ENCODE data around the gene PSMB7. TPM values are rescaled to one million over a fixed set of nuclear protein-coding genes. Genes with fewer than 3 reads are reported as not detected.

The PSMB7 gene
- total RNA-seq, 2 donors from 2014 or later: 70.7 to 77.5 TPM

DNA sequence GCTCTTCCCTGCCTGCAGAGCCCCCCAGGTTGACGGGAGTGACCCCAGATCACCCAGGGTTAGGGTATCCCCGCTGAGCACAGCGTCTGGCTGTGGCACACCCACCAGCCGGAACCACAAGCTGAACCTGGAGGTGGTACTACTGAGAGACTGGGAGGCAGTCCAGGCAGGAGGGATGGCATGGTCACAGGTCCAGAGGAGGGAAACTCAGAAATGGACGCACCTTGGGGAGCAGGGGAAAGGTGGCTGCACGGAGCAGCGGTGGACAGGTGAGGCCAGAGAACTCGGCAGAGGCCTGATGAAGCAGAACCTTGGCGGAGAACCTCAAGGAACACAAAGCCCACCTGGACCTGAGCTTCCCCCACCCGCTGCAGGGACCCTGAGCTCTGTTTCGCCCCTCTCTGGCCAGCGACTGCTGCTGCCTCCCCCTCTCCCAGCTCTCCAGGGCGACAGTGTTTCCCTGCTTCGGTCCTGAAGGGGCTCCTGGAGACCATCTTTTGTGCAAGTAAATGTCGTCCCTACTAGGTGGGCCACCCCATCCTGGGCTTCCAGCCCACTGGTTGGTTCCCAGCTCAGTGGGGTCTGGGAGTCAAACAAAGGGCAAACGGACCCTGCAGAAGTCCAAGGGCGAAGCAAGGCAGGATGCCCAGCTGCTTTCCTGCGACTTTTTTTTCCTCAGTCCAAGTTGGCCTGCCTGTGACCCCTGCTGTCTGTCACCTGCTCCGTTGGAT lies 35.9 kb upstream of the PSMB7 start:
- no peaks in the 10 kb centered on the region for H3K4me1 Mint-ChIP-seq
- H3K27me3 Mint-ChIP-seq: peaks cover 45% of the 10 kb centered on the region
- H3K36me3 Mint-ChIP-seq (ENCODE audit: low read depth): no peaks in the 10 kb centered on the region
- H3K27ac Mint-ChIP-seq: no peak overlapping the region
- no peaks in the 10 kb centered on the region for H3K9me3 ChIP-seq (ENCODE audit: control insufficient read depth, low read length, poor library complexity, severe bottlenecking)
- DNase-seq: no peak
- ATAC-seq: no peak
- no peak overlapping the region for H3K4me3 Mint-ChIP-seq

DNA sequence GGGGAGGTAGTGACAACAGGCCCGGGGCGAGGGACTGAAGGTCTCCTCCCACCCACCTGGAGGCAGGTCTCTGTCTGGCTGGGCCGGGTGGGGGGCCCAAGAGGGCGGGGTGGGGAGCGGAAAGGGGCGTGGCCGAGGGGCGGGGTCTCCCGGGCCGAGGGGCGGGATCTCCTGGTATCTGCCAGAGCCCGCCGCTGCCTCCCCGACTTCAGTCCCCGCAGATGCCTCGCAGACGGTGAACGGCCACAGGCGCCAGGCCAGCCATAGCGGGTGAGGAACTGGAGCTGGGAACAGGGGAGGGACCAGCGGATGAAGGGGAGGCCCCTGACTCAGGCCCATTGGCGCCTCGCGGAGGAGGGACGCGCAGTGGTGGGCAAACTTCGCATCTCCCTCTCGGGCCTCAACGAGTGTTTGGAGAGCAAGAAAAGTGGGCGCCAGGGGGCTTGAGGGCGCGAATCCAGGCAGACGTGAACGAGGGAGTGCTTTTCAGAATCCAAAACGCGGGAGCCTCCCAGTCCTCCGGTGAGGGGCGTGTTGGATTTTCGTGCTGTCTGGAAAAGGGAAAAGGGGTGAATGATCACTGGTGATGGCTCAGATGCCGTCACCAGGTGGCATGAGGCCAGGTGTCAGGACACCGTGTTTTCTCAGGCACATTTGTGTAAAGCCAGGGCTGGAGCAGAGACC lies 35.1 kb upstream of the PSMB7 start, which contains the start of gene ADGRD2:
TSS of gene ADGRD2 (plus strand) at position 211 of the 684 bp plus-strand sequence. CDS start 1,216 bp downstream, outside the sequence.
- DNase-seq (no peak), ATAC-seq (no peak)
- H3K27me3 Mint-ChIP-seq: peaks cover 45% of the 10 kb centered on the region
- H3K9me3 ChIP-seq (ENCODE audit: control insufficient read depth, low read length, poor library complexity, severe bottlenecking): no peaks in the 10 kb centered on the region
- no peak within 1 kb of the TSS for H3K27ac Mint-ChIP-seq
- H3K4me3 Mint-ChIP-seq: no peak within 1 kb of the TSS
- H3K4me1 Mint-ChIP-seq: no peaks in the 10 kb centered on the region
- no peaks in the 10 kb centered on the region for H3K36me3 Mint-ChIP-seq (ENCODE audit: low read depth)

DNA sequence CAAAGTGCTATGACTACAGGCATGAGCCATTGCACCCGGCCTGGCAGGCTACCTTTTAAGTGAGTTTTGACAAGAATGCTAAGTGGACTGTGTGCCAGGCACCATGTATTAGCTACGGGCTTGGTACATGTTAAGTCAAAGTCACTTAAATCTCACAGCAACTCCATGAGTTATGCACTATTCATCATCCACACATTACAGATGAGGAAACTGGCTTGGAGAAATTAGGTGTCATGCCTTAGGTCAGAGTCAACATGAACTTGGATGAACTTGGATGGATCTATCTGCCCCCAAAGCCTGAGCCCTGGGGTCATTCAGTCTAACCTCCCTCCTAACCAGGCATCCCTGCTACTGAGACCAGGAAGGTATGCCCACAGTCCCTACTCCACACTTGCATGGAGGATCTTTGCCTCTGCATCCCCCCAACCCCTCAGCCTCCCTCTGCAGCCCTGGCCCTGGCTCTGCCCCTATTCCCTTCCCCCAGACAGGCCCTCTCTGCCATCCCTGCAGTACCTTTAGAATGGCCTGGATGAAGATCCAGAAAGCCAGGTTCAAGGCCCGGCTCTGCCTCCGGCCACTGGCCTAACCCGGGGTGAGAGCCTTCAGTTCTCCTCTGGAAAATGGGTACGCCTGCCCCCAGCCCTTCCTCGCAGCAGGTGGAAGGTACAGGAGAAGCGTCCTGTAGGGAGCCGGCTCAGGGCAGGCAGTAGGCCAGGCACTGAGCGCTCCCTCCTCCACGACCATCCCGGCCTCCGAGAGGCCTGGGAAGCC lies 34.3 kb upstream of the PSMB7 start:
- DNase-seq (no peak), ATAC-seq (no peak)
- Mint-ChIP-seq H3K4me1 (no peaks in the 10 kb centered on the region), H3K27ac (no peak overlapping the region), H3K27me3 (peaks cover 45% of the 10 kb centered on the region), H3K36me3 (ENCODE audit: low read depth) (no peaks in the 10 kb centered on the region), H3K4me3 (no peak overlapping the region)
- no peaks in the 10 kb centered on the region for H3K9me3 ChIP-seq (ENCODE audit: control insufficient read depth, low read length, poor library complexity, severe bottlenecking)

DNA sequence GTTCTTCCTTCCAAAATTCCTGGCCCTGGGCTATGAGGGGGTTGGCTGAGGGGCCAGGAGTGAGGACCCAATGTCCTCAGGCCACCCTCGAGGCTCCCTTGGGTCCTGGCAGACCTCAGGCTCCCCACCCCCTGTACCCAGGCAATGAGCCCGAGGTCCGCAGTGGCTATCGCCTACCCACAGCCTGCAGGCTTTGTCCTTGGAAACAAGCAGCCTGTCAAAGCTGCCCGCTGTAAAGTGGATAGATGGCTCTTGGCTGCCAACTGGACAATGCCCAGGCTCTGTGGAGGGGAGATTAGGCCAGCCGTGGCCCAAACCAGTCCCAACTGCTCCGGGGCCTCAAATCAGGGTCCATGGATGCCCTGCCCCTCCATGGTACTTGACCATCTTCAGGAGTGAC lies 32.8 kb upstream of the PSMB7 start:
- DNase-seq: no peak
- no peaks in the 10 kb centered on the region for H3K9me3 ChIP-seq (ENCODE audit: control insufficient read depth, low read length, poor library complexity, severe bottlenecking)
- Mint-ChIP-seq H3K36me3 (ENCODE audit: low read depth) (no peaks in the 10 kb centered on the region), H3K27ac (no peak overlapping the region), H3K27me3 (peaks cover 45% of the 10 kb centered on the region), H3K4me3 (no peak overlapping the region), H3K4me1 (no peaks in the 10 kb centered on the region)
- ATAC-seq: no peak

DNA sequence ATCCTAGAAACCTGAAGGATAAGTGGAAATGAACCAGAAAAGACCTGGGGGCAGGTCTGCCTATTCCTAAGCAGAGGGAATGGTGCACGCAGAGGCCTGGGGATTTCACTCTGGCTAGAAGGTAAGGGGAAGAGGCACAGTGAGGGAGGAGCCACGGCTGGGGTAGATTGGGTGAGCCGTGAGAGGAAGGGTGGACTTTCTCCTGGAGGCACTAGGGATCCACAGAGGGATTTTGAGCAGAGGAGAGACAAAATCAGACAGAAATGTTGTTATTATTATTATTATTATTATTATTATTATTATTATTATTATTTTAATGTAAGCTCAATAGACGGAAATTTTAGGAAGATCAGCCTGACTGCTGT lies 32.0 kb upstream of the PSMB7 start:
- Mint-ChIP-seq H3K4me3 (no peak overlapping the region), H3K4me1 (no peaks in the 10 kb centered on the region), H3K36me3 (ENCODE audit: low read depth) (no peaks in the 10 kb centered on the region), H3K27ac (no peak overlapping the region), H3K27me3 (peaks cover 47% of the 10 kb centered on the region)
- peaks cover under 1% of the 10 kb centered on the region for H3K9me3 ChIP-seq (ENCODE audit: control insufficient read depth, low read length, poor library complexity, severe bottlenecking)
- ATAC-seq (no peak), DNase-seq (no peak)

DNA sequence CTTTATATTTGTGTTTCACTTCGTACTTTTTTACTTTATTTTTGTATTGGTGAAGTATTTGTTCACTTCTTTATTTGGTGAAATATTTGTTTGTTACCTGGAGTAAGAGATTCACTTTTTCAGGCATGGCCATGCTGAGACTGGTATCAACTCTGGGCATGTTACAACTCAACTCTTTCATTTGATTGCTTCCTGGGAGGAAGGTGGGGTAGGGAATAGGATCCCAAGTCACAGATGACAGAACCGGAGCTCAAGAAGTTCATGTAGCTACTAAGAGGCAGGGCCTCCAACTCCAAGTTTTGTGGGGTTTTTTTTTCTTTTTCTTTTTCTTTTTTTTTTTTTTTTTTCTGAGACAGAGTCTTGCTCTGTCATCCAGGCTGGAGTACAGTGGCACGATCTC lies 28.9 kb upstream of the PSMB7 start:
- Mint-ChIP-seq H3K36me3 (ENCODE audit: low read depth) (peaks cover 2% of the 10 kb centered on the region), H3K4me3 (no peak overlapping the region), H3K4me1 (no peaks in the 10 kb centered on the region), H3K27ac (no peak overlapping the region), H3K27me3 (peaks cover 40% of the 10 kb centered on the region)
- H3K9me3 ChIP-seq (ENCODE audit: control insufficient read depth, low read length, poor library complexity, severe bottlenecking): peaks cover 2% of the 10 kb centered on the region
- no peak for DNase-seq
- no peak for ATAC-seq

DNA sequence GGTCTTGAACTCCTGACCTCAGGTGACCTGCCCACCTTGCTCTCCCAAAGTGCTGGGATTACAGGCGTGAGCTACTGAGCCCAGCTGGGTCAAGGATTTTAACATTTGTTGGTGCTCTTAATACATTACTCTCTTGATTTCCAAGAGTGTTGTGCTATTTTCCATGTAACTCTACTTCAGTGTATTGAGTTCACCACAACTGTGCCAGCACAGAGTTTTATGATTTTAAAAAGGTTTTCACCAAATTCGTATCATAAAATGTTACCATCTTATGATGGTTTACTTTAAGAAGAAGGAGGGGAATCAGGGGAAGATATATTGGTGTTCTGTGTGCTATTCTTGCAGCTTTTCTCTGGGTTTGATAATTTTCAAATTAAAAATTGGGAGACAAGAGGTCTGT lies 28.4 kb upstream of the PSMB7 start:
- Mint-ChIP-seq H3K4me1 (no peaks in the 10 kb centered on the region), H3K36me3 (ENCODE audit: low read depth) (peaks cover 2% of the 10 kb centered on the region), H3K27me3 (peaks cover 39% of the 10 kb centered on the region), H3K27ac (no peak overlapping the region), H3K4me3 (no peak overlapping the region)
- ATAC-seq: no peak
- DNase-seq: no peak
- peaks cover 2% of the 10 kb centered on the region for H3K9me3 ChIP-seq (ENCODE audit: control insufficient read depth, low read length, poor library complexity, severe bottlenecking)

DNA sequence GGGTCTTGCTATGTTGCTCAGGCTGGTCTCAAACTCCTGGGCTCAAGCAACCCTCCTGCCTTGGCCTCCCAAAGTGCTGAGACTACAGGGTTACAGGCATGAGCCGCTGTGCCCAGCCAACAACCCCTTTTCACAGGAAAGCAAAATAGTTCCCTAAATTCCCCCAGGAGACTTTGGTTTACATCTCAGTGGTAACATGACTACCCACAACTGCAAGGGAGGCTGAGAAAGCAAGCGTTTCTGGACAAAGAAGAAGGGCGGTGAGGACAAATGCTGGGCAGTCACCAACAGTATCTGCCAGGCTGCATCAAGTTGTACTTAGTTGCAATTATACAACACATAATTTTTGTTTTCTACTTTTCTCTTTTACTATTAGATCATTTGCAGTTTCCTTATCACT lies 27.6 kb upstream of the PSMB7 start:
- no peak overlapping the region for H3K27ac Mint-ChIP-seq
- ATAC-seq: no peak

DNA sequence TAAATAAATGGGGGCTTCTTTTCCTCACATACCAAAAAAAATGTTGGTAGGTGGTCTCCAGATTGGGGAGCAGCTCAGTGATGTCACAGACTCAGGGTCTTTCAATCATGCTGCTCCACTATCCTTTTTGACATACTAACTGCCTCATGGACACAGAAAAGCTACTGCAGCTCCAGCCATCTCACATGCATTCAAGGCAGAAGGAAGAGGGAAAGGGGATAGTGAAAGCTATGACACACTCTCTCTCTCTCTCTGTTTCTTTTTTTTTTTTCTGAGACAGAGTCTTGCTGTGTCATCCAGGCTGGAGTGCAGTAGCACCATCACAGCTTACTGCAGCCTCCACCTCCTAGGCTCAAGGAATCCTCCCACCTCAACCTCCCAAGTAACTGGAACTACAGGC lies 27.1 kb upstream of the PSMB7 start:
- peaks cover 2% of the 10 kb centered on the region for H3K36me3 Mint-ChIP-seq (ENCODE audit: low read depth)
- no peak for DNase-seq
- ATAC-seq: no peak
- no peak overlapping the region for H3K27ac Mint-ChIP-seq
- no peaks in the 10 kb centered on the region for H3K4me1 Mint-ChIP-seq
- H3K4me3 Mint-ChIP-seq: no peak overlapping the region
- H3K27me3 Mint-ChIP-seq: peaks cover 32% of the 10 kb centered on the region
- H3K9me3 ChIP-seq (ENCODE audit: control insufficient read depth, low read length, poor library complexity, severe bottlenecking): peaks cover 2% of the 10 kb centered on the region

More for the DNA sequence above, 27.6 kb upstream of the PSMB7 start:
- no peak for DNase-seq
- no peak overlapping the region for H3K4me3 Mint-ChIP-seq
- peaks cover 2% of the 10 kb centered on the region for H3K9me3 ChIP-seq (ENCODE audit: control insufficient read depth, low read length, poor library complexity, severe bottlenecking)
- no peaks in the 10 kb centered on the region for H3K4me1 Mint-ChIP-seq
- H3K27me3 Mint-ChIP-seq: peaks cover 32% of the 10 kb centered on the region
- peaks cover 2% of the 10 kb centered on the region for H3K36me3 Mint-ChIP-seq (ENCODE audit: low read depth)

DNA sequence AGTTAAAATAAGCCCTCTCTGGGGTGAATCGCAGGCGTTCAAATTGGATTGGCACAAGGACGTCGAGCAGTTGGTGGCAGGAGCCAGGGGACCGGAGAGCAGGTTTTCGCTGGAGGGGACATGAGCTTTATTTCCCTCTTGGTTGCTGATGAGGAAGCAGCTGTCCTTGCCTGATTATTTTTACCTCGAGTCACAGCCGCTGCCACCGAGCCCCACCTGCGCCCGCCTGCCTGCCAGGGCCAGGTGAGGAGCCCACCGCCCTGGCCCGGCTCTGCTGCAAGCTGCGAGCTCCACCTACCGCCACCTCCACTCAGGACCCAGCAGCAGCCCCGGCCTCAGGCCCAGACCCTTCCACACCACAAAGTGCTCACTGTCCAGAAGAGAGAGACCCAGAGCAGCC lies 26.0 kb upstream of the PSMB7 start:
- Mint-ChIP-seq H3K27me3 (peaks cover 28% of the 10 kb centered on the region), H3K27ac (no peak overlapping the region), H3K4me3 (no peak overlapping the region)

DNA sequence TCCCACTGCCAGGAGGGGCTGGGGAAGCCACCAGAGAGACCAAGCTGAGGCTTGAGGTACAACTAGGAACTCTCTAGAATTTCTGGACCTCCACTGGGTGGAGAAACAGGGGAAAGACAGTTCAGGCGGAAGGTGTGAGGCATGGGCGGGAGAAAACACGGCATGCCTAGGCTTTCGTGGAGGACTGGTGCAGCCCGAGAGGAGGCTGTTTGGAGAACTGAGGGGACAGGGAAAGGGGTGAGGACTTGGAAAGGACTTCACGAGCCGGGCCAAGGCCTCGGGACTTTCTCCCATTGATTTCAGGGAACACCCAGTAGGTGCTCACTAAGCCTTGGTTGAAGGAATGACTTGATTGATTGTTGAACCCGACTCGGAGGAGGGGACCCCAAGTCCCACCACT lies 25.5 kb upstream of the PSMB7 start:
- H3K9me3 ChIP-seq (ENCODE audit: control insufficient read depth, low read length, poor library complexity, severe bottlenecking): peaks cover 2% of the 10 kb centered on the region
- Mint-ChIP-seq H3K27me3 (peaks cover 28% of the 10 kb centered on the region), H3K4me3 (no peak overlapping the region), H3K36me3 (ENCODE audit: low read depth) (peaks cover 2% of the 10 kb centered on the region), H3K4me1 (no peaks in the 10 kb centered on the region), H3K27ac (no peak overlapping the region)
- DNase-seq (no peak), ATAC-seq (no peak)

More for the DNA sequence above, 26.0 kb upstream of the PSMB7 start:
- H3K9me3 ChIP-seq (ENCODE audit: control insufficient read depth, low read length, poor library complexity, severe bottlenecking): peaks cover 2% of the 10 kb centered on the region
- H3K4me1 Mint-ChIP-seq: no peaks in the 10 kb centered on the region
- peaks cover 2% of the 10 kb centered on the region for H3K36me3 Mint-ChIP-seq (ENCODE audit: low read depth)
- DNase-seq: no peak
- ATAC-seq: no peak

DNA sequence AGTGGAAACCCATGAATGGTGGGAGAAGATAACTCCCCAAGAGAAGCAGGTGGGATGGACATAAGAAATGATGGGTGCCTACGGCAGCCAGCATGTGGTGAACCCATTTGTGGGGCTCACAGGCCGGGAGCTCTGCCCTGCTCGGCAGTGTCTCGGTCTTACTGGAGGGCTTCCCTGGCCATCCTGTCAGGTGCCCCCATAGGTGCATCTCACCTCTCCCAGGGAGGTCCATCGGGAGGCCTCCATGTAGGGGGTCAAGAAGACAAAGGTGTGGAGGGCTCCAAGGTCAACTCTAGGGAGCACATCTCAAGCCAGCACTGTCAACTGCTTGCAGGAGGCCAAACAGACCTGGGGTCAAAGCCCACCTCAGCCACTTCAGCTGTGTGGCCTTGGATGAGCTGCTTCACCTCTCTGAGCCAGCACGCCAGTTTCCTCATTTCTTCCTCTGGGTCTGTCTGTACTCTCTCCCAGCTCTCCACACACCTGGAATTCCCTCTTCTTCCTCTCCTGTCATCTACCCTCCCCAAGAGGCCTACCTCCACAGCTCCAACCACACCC lies 24.5 kb upstream of the PSMB7 start:
- peaks cover 2% of the 10 kb centered on the region for H3K36me3 Mint-ChIP-seq (ENCODE audit: low read depth)
- no peak overlapping the region for H3K4me3 Mint-ChIP-seq
- peaks cover 28% of the 10 kb centered on the region for H3K27me3 Mint-ChIP-seq
- H3K27ac Mint-ChIP-seq: no peak overlapping the region
- peaks cover 2% of the 10 kb centered on the region for H3K9me3 ChIP-seq (ENCODE audit: control insufficient read depth, low read length, poor library complexity, severe bottlenecking)
- H3K4me1 Mint-ChIP-seq: no peaks in the 10 kb centered on the region
- ATAC-seq (no peak), DNase-seq (no peak)

DNA sequence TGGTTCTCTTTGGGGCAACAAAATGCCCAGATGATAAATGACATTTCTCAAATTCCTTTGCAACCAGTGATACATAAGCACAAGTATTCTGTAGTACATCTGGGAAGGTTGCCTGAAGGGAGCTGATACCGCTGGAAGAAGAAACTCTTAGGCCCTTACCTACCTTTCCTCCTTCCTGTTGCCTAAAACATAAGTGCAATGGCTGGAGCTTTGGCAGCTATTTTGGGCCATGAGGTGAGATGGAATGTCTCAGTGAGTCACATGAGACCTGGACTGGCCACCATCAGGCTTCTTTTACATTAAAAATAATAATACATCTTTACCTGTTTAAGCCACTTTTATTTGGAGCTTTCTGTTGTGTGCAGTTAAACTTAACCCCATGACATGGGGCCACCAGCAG lies 23.8 kb upstream of the PSMB7 start:
- peaks cover 2% of the 10 kb centered on the region for H3K9me3 ChIP-seq (ENCODE audit: control insufficient read depth, low read length, poor library complexity, severe bottlenecking)
- H3K27me3 Mint-ChIP-seq: peaks cover 28% of the 10 kb centered on the region
- H3K4me1 Mint-ChIP-seq: no peaks in the 10 kb centered on the region
- H3K36me3 Mint-ChIP-seq (ENCODE audit: low read depth): peaks cover 2% of the 10 kb centered on the region
- ATAC-seq: no peak
- no peak overlapping the region for H3K27ac Mint-ChIP-seq
- DNase-seq: no peak
- H3K4me3 Mint-ChIP-seq: no peak overlapping the region

Data from T-helper 17 cell (primary cell).